Sigmoid colon (tissue), 7 donors: ENCODE results near the gene CRYBG1. TPM values are rescaled to one million over a fixed set of nuclear protein-coding genes. Genes with fewer than 3 reads are reported as not detected.

ENCODE experiments used
- DNase-seq: peaks from one replicate; pipeline ENCODE4 v3.0.0-alpha.2; 2019
- H3K27ac ChIP-seq, 4 donors: fragments of 200-600 bp; sonication (generic); one replicate each; pipeline ENCODE4 v1.5.1; 2016 to 2019; ENCODE audit warnings: mild to moderate bottlenecking in 1 of 4
- H3K27me3 ChIP-seq, 3 donors: fragments of 200-600 bp; sonication (generic); one replicate each; pipeline ENCODE4 v1.5.1; 2019; ENCODE audit warnings: mild to moderate bottlenecking in 1 of 3
- H3K36me3 ChIP-seq, 4 donors: fragments of 200-600 bp; sonication (generic); one replicate each; pipeline ENCODE4 v1.5.1; 2016 to 2019
- H3K4me1 ChIP-seq, 4 donors: fragments of 200-600 bp; sonication (generic); one replicate each; pipeline ENCODE4 v1.5.1; 2017 to 2019
- H3K4me3 ChIP-seq, 4 donors: fragments of 200-600 bp; sonication (generic); one replicate each; pipeline ENCODE4 v1.5.1; 2017 to 2019; ENCODE audit warnings: mild to moderate bottlenecking in 2 of 4, moderate library complexity in 1 of 4
- H3K9me3 ChIP-seq, 4 donors: fragments of 200-600 bp in 3 of 4; sonication (generic) in 3 of 4; one replicate each; pipeline versions ENCODE4 v1.5.1 to v1.6.1; 2013 to 2019
- CTCF ChIP-seq, 4 experiments: fragments of 450-650 bp in 3 of 4; fragments of 200-600 bp in 1 of 4; IDR thresholded peaks; one replicate each; pipeline ENCODE4 v1.5.1; 2016 to 2019; ENCODE audit warnings: antibody characterized with exemption in 4 of 4, mild to moderate bottlenecking in 3 of 4, moderate library complexity in 2 of 4
- EP300 ChIP-seq, 4 donors: sonication (generic); formaldehyde crosslinking; IDR thresholded peaks; one replicate each; pipeline ENCODE4 v1.6.1; 2017; ENCODE audit warnings: antibody characterized with exemption in 4 of 4
- POLR2A ChIP-seq, 2 donors: fragments of 450-650 bp; IDR thresholded peaks; one replicate each; pipeline ENCODE4 v1.6.1; 2016; ENCODE audit warnings: antibody characterized with exemption in 2 of 2, mild to moderate bottlenecking in 2 of 2, moderate library complexity in 2 of 2
- POLR2AphosphoS5 ChIP-seq, 4 donors: sonication (generic); formaldehyde crosslinking; IDR thresholded peaks; one replicate each; pipeline ENCODE4 v1.6.1; 2017; ENCODE audit warnings: antibody characterized with exemption in 4 of 4
- WGBS, 2 donors: extraction: QIAGEN DNeasy Blood & Tissue Kit; methylation state at CpG; one replicate each; pipeline ENCODE4 v1.1.7; 2013; 5-methylcytosine and 5-hydroxymethylcytosine counted together
- intact Hi-C: fragments of 100-400 bp; cut with DNase I; formaldehyde crosslinking; loops from one replicate; pipeline ENCODE4 v1.15.1; 2023
- polyA plus RNA-seq, 3 donors: library from polyadenylated mRNA; stranded (reverse); fragments of 200-250 nt; gene quantifications; one replicate each; pipeline ENCODE4 v1.2.3, GENCODE V29; 2013
- total RNA-seq, 4 donors: library from RNA; depleted of rRNA; stranded (reverse); fragments of >200 nt; gene quantifications; one replicate each; pipeline ENCODE4 v1.1.0, GENCODE V29; 2016
- donor health status: healthy with polysubstance abuse.
- donor health status: Bipolar disorder and iron deficiency.
- donor health status: healthy.

CRYBG1 gene
- total and polyA plus RNA-seq, 7 donors: 5.8 to 26.5 (median 10.2) TPM

- intact Hi-C loops: no loop called here
- Histone ChIP-seq H3K4me3 (no peak overlapping the region), H3K36me3 (no peaks in the 10 kb centered on the region), H3K27me3 (no peaks in the 10 kb centered on the region), H3K4me1 (peaks cover 0 to 5% (median 0%) of the 10 kb centered on the region in 4 donors), H3K9me3 (no peaks in the 10 kb centered on the region), H3K27ac (no peak overlapping the region)
- TF ChIP-seq EP300 (IDR thresholded peaks at IDR 0.05) (no peak), POLR2AphosphoS5 (IDR thresholded peaks at IDR 0.05) (no peak), CTCF (IDR thresholded peaks at IDR 0.05) (no peak), POLR2A (IDR thresholded peaks at IDR 0.05) (no peak)
- no peak for DNase-seq
Measured at GRCh38 chr6:106413016-106413415, 52.5 kb downstream of the CRYBG1 start.

- WGBS, 2 donors: 41 to 58% methylated on average over 2 of the region's 2 CpGs
- intact Hi-C loops: no loop called here
- Histone ChIP-seq H3K27ac (no peak overlapping the region), H3K36me3 (no peaks in the 10 kb centered on the region), H3K4me3 (no peak overlapping the region), H3K27me3 (no peaks in the 10 kb centered on the region), H3K9me3 (no peaks in the 10 kb centered on the region), H3K4me1 (peaks cover 0 to 5% (median 0%) of the 10 kb centered on the region in 4 donors)
- TF ChIP-seq CTCF (IDR thresholded peaks at IDR 0.05) (no peak), POLR2AphosphoS5 (IDR thresholded peaks at IDR 0.05) (no peak), EP300 (IDR thresholded peaks at IDR 0.05) (no peak), POLR2A (IDR thresholded peaks at IDR 0.05) (no peak)
- no peak for DNase-seq
Measured at GRCh38 chr6:106413722-106414121, 53.2 kb downstream of the CRYBG1 start.

GRCh38 chr6:106415921-106416320 lies 55.4 kb downstream of the CRYBG1 start:
- no peaks in the 10 kb centered on the region for H3K36me3 ChIP-seq
- no peaks in the 10 kb centered on the region for H3K27me3 ChIP-seq
- no peaks in the 10 kb centered on the region for H3K9me3 ChIP-seq
- H3K4me3 ChIP-seq: no peak overlapping the region
- WGBS, 2 donors: 76 to 80% methylated on average over 4 of the region's 4 CpGs
- peaks cover 0 to 5% (median 0%) of the 10 kb centered on the region in 4 donors for H3K4me1 ChIP-seq
- DNase-seq: no peak
- no peak overlapping the region for H3K27ac ChIP-seq
- intact Hi-C loops: no loop called here
- TF ChIP-seq POLR2A (IDR thresholded peaks at IDR 0.05) (no peak), EP300 (IDR thresholded peaks at IDR 0.05) (no peak), POLR2AphosphoS5 (IDR thresholded peaks at IDR 0.05) (no peak), CTCF (IDR thresholded peaks at IDR 0.05) (no peak)

- Histone ChIP-seq H3K27me3 (no peaks in the 10 kb centered on the region), H3K27ac (no peak overlapping the region), H3K4me1 (peaks cover 0 to 5% (median 0%) of the 10 kb centered on the region in 4 donors), H3K4me3 (no peak overlapping the region), H3K36me3 (no peaks in the 10 kb centered on the region), H3K9me3 (no peaks in the 10 kb centered on the region)
- DNase-seq: no peak
- intact Hi-C loops: no loop called here
- TF ChIP-seq CTCF (IDR thresholded peaks at IDR 0.05): no peak
- no peak for TF ChIP-seq POLR2AphosphoS5 (IDR thresholded peaks at IDR 0.05)
- TF ChIP-seq POLR2A (IDR thresholded peaks at IDR 0.05): no peak
- TF ChIP-seq EP300 (IDR thresholded peaks at IDR 0.05): no peak
- 92 to 93% methylated on average over 6 of the region's 6 CpGs for WGBS, 2 donors
Measured at GRCh38 chr6:106417572-106418147, 57.1 kb downstream of the CRYBG1 start.
